A549 treated with ZK216348 at 1 μM for 4 hours (cell line): ENCODE data around the gene TMPRSS4. TPM values are rescaled to one million over a fixed set of nuclear protein-coding genes. Genes with fewer than 3 reads are reported as not detected.

ENCODE experiments used
- total RNA-seq: library from RNA; stranded (reverse); fragments of 200-300 nt; extraction: Qiagen RNA extraction; gene quantifications from 5 replicates; pipeline ENCODE4 v1.2.3, GENCODE V29; 2022; ENCODE audit warnings: low read depth

TMPRSS4 gene
- 0.14 TPM in 1 of 5 replicates, not detected in the others for total RNA-seq

DNA sequence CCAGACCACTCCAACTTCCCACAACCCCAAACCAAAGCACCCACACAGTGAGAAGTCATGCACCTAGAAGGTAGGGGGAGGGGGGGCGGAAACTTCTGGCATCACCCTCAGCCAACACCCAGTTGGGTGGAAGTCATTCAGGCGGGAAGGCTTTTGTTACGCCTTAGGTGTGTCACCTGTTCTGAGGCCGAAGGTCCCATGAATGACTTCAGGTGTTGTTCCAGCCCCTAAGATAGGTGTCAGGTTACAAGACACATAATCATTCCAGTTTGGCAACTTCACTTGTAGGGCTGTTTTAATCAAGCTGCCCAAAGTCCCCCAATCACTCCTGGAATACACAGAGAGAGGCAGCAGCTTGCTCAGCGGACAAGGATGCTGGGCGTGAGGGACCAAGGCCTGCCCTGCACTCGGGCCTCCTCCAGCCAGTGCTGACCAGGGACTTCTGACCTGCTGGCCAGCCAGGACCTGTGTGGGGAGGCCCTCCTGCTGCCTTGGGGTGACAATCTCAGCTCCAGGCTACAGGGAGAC is at the start of gene TMPRSS4:
TSS of gene TMPRSS4 (plus strand) at position 325 of the 528 bp plus-strand sequence. CDS start 225 bp downstream, outside the sequence.

GRCh38 chr11:118086913-118087768 is 10.3 kb downstream of the TMPRSS4 start, which contains the start of gene SMIM35:
TSS of gene SMIM35 (minus strand) at chr11:118086963. CDS start at chr11:118086757, 206 bp downstream.

GRCh38 chr11:118152552-118153471 is 75.9 kb downstream of the TMPRSS4 start, which contains the start of gene SCN4B:
TSS of gene SCN4B (minus strand) at chr11:118152823. CDS start at chr11:118152673, 150 bp downstream.

Other genes with a start within 250 kb of the TMPRSS4 start
- 0.20 to 0.53 TPM (median 0.31 TPM) in 5 replicates for gene FXYD6, start 200.4 kb upstream of the TMPRSS4 start, total RNA-seq
- not detected in 5 replicates for gene TMPRSS13, start 147.7 kb upstream of the TMPRSS4 start, total RNA-seq
- 0.06 to 0.09 TPM in 2 of 5 replicates, not detected in the others for gene IL10RA, start 90.7 kb upstream of the TMPRSS4 start, total RNA-seq
- not detected in 5 replicates for gene SMIM35, start 9.9 kb downstream of the TMPRSS4 start, total RNA-seq
- gene SCN4B, start 75.7 kb downstream of the TMPRSS4 start, total RNA-seq, result 0.05 to 0.09 TPM in 2 of 5 replicates, not detected in the others
- not detected in 5 replicates for gene SCN2B, start 99.6 kb downstream of the TMPRSS4 start, total RNA-seq
- gene JAML, start 147.9 kb downstream of the TMPRSS4 start, total RNA-seq, result not detected in 5 replicates
- gene MPZL3, start 175.3 kb downstream of the TMPRSS4 start, total RNA-seq, result 0.28 to 0.49 TPM (median 0.42 TPM) in 5 replicates
- gene MPZL2, start 187.2 kb downstream of the TMPRSS4 start, total RNA-seq, result 0.08 to 0.24 TPM (median 0.20 TPM) in 3 of 5 replicates, not detected in the others
- gene CD3E, start 227.7 kb downstream of the TMPRSS4 start, total RNA-seq, result not detected in 5 replicates